Activated T-cell treated with anti-CD3 and anti-CD28 coated beads, Interleukin-2, amount 50 U/mL, for 72 hours (primary cell): ENCODE results near the gene TNP2. TPM values are rescaled to one million over a fixed set of nuclear protein-coding genes. Genes with fewer than 3 reads are reported as not detected.

Experiments
- ATAC-seq, 2 donors: fragments of 150-1000 bp; cut with Tn5 transposase; replicated peaks in 1 of 2; 2 replicates each; pipeline ENCODE4 v1.10.0; 2021; ENCODE audit warnings: moderate library complexity in 2 of 2, mild to moderate bottlenecking in 1 of 2
- DNase-seq, 2 donors: peaks; one replicate each; pipeline ENCODE4 v3.0.0; 2021 to 2022; ENCODE audit warnings: mixed read lengths in 1 of 2
- H3K27ac Mint-ChIP-seq: one replicate; pipeline ENCODE4 v1.8.0; 2022; ENCODE audit warnings: mild to moderate bottlenecking, moderate library complexity, mixed read lengths
- H3K27me3 Mint-ChIP-seq: one replicate; pipeline ENCODE4 v1.8.0; 2022; ENCODE audit warnings: low read depth, mixed read lengths
- H3K36me3 Mint-ChIP-seq, 2 donors: one replicate each; pipeline ENCODE4 v1.8.0; 2022; ENCODE audit warnings: mixed read lengths in 2 of 2, mild to moderate bottlenecking in 1 of 2; ENCODE audit not compliant: insufficient read depth in 2 of 2
- H3K4me1 Mint-ChIP-seq: one replicate; pipeline ENCODE4 v1.8.0; 2022; ENCODE audit warnings: low read depth, mixed read lengths
- H3K4me3 Mint-ChIP-seq, 2 donors: one replicate each; pipeline ENCODE4 v1.8.0; 2022; ENCODE audit warnings: mild to moderate bottlenecking in 2 of 2, mixed read lengths in 2 of 2, moderate library complexity in 2 of 2
- H3K9me3 Mint-ChIP-seq, 2 donors: one replicate each; pipeline ENCODE4 v1.8.0; 2022; ENCODE audit warnings: mixed read lengths in 2 of 2
- total RNA-seq, 2 donors: library from RNA; stranded (reverse); gene quantifications; one replicate each; pipeline ENCODE4 v1.2.3, GENCODE V29; 2022

TNP2 gene
- total RNA-seq, 2 donors from 2014 or later = not detected

- Mint-ChIP-seq H3K27ac (no peak overlapping the region), H3K9me3 (peaks cover 0 to 1% of the 10 kb centered on the region in 2 donors), H3K36me3 (peaks cover 1 to 6% of the 10 kb centered on the region in 2 donors), H3K4me3 (no peak overlapping the region), H3K27me3 (no peaks in the 10 kb centered on the region), H3K4me1 (peaks cover 35% of the 10 kb centered on the region)
- no peak for DNase-seq
- ATAC-seq = no peak
Measured at GRCh38 chr16:11242658-11243057, 26.5 kb downstream of the TNP2 start.

GRCh38 chr16:11241480-11242204 is 27.5 kb downstream of the TNP2 start:
- no peak overlapping the region for H3K4me3 Mint-ChIP-seq
- H3K4me1 Mint-ChIP-seq = peaks cover 35% of the 10 kb centered on the region
- no peaks in the 10 kb centered on the region for H3K36me3 Mint-ChIP-seq
- no peaks in the 10 kb centered on the region for H3K27me3 Mint-ChIP-seq
- no peaks in the 10 kb centered on the region for H3K9me3 Mint-ChIP-seq
- no peak for ATAC-seq
- no peak overlapping the region for H3K27ac Mint-ChIP-seq
- DNase-seq = no peak

GRCh38 chr16:11240636-11241473 is 28.3 kb downstream of the TNP2 start:
- peaks cover 32% of the 10 kb centered on the region for H3K4me1 Mint-ChIP-seq
- peak overlapping the region in 1 of 2 donors; percentile 57 for H3K4me3 Mint-ChIP-seq
- H3K36me3 Mint-ChIP-seq = no peaks in the 10 kb centered on the region
- DNase-seq (no peak), ATAC-seq (peak; percentile 32 to 33)
- no peaks in the 10 kb centered on the region for H3K27me3 Mint-ChIP-seq
- peak overlapping the region; percentile 56 for H3K27ac Mint-ChIP-seq
- H3K9me3 Mint-ChIP-seq = no peaks in the 10 kb centered on the region

- Mint-ChIP-seq H3K27me3 (no peaks in the 10 kb centered on the region), H3K27ac (peak overlapping the region; percentile 56), H3K36me3 (no peaks in the 10 kb centered on the region), H3K9me3 (no peaks in the 10 kb centered on the region), H3K4me3 (peak overlapping the region; percentile 25 to 57), H3K4me1 (peaks cover 32% of the 10 kb centered on the region)
- ATAC-seq (no peak), DNase-seq (no peak)
Measured at GRCh38 chr16:11239644-11240632, 29.2 kb downstream of the TNP2 start.

GRCh38 chr16:11238272-11239202 is 30.6 kb downstream of the TNP2 start:
- no peak for ATAC-seq
- Mint-ChIP-seq H3K27me3 (no peaks in the 10 kb centered on the region), H3K4me3 (no peak overlapping the region), H3K9me3 (no peaks in the 10 kb centered on the region), H3K27ac (no peak overlapping the region), H3K36me3 (no peaks in the 10 kb centered on the region), H3K4me1 (peaks cover 45% of the 10 kb centered on the region)
- DNase-seq = no peak

GRCh38 chr16:11236461-11237254 is 32.5 kb downstream of the TNP2 start:
- H3K27me3 Mint-ChIP-seq = no peaks in the 10 kb centered on the region
- no peak for DNase-seq
- H3K9me3 Mint-ChIP-seq = no peaks in the 10 kb centered on the region
- ATAC-seq = no peak
- no peak overlapping the region for H3K4me3 Mint-ChIP-seq
- H3K4me1 Mint-ChIP-seq = peaks cover 62% of the 10 kb centered on the region
- no peak overlapping the region for H3K27ac Mint-ChIP-seq
- H3K36me3 Mint-ChIP-seq = no peaks in the 10 kb centered on the region

GRCh38 chr16:11235703-11235991 is 33.5 kb downstream of the TNP2 start:
- Mint-ChIP-seq H3K4me1 (peaks cover 72% of the 10 kb centered on the region), H3K36me3 (no peaks in the 10 kb centered on the region), H3K27me3 (no peaks in the 10 kb centered on the region), H3K4me3 (no peak overlapping the region), H3K9me3 (no peaks in the 10 kb centered on the region), H3K27ac (no peak overlapping the region)
- no peak for ATAC-seq
- DNase-seq = no peak

- peak overlapping the region; percentile 38 to 53 for H3K4me3 Mint-ChIP-seq
- ATAC-seq = no peak
- no peaks in the 10 kb centered on the region for H3K27me3 Mint-ChIP-seq
- no peaks in the 10 kb centered on the region for H3K36me3 Mint-ChIP-seq
- H3K9me3 Mint-ChIP-seq = no peaks in the 10 kb centered on the region
- no peak for DNase-seq
- H3K4me1 Mint-ChIP-seq = peaks cover 77% of the 10 kb centered on the region
- peak overlapping the region; percentile 72 for H3K27ac Mint-ChIP-seq
Measured at GRCh38 chr16:11234884-11235702, 34.0 kb downstream of the TNP2 start.

GRCh38 chr16:11233727-11234376 is 35.3 kb downstream of the TNP2 start:
- no peaks in the 10 kb centered on the region for H3K36me3 Mint-ChIP-seq
- ATAC-seq = peak; percentile 58 to 64
- peak overlapping the region; percentile 81 to 82 for H3K4me3 Mint-ChIP-seq
- peaks cover 90% of the 10 kb centered on the region for H3K4me1 Mint-ChIP-seq
- DNase-seq = peak; percentile 86 to 89
- no peaks in the 10 kb centered on the region for H3K9me3 Mint-ChIP-seq
- no peaks in the 10 kb centered on the region for H3K27me3 Mint-ChIP-seq
- peak overlapping the region; percentile 99 for H3K27ac Mint-ChIP-seq

GRCh38 chr16:11232852-11233726 is 36.0 kb downstream of the TNP2 start:
- Mint-ChIP-seq H3K4me1 (peaks cover 94% of the 10 kb centered on the region), H3K27ac (peak overlapping the region; percentile 99), H3K36me3 (no peaks in the 10 kb centered on the region), H3K27me3 (no peaks in the 10 kb centered on the region), H3K9me3 (no peaks in the 10 kb centered on the region), H3K4me3 (peak overlapping the region; percentile 81 to 82)
- peak; percentile 95 to 97 for DNase-seq
- ATAC-seq = peak; percentile 87 to 88
